Globus pallidus (tissue), 1 donor: ENCODE data around the gene RAP1GAP.

Experiments
- DNase-seq: peaks from one replicate; pipeline ENCODE4 v3.0.0-alpha.2; 2015; ENCODE audit warnings: low spot score

Gene RAP1GAP

GRCh38 chr1:21610027-21610426 is 59.1 kb downstream of the RAP1GAP start:
- DNase-seq, result no peak

- no peak for DNase-seq
Measured at GRCh38 chr1:21608798-21609197, 60.4 kb downstream of the RAP1GAP start.

- no peak for DNase-seq
Measured at GRCh38 chr1:21607549-21608529, 61.3 kb downstream of the RAP1GAP start.

GRCh38 chr1:21605964-21606705 is 63.0 kb downstream of the RAP1GAP start:
- DNase-seq, result no peak

GRCh38 chr1:21605012-21605715 is 64.0 kb downstream of the RAP1GAP start:
- DNase-seq, result no peak

GRCh38 chr1:21604208-21604957 is 64.8 kb downstream of the RAP1GAP start:
- DNase-seq, result no peak

GRCh38 chr1:21603177-21604138 is 65.7 kb downstream of the RAP1GAP start:
- no peak for DNase-seq

- no peak for DNase-seq
Measured at GRCh38 chr1:21601278-21602048, 67.7 kb downstream of the RAP1GAP start.

GRCh38 chr1:21599402-21599801 is 69.8 kb downstream of the RAP1GAP start:
- no peak for DNase-seq

- no peak for DNase-seq
Measured at GRCh38 chr1:21598904-21599303, 70.3 kb downstream of the RAP1GAP start.

GRCh38 chr1:21598417-21598816 is 70.7 kb downstream of the RAP1GAP start:
- DNase-seq, result no peak

- DNase-seq, result no peak
Measured at GRCh38 chr1:21597753-21598152, 71.4 kb downstream of the RAP1GAP start.

- DNase-seq, result no peak
Measured at GRCh38 chr1:21596628-21597027, 72.5 kb downstream of the RAP1GAP start.

- DNase-seq, result no peak
Measured at GRCh38 chr1:21596174-21596573, 73.0 kb downstream of the RAP1GAP start.

- no peak for DNase-seq
Measured at GRCh38 chr1:21594935-21595897, 73.9 kb downstream of the RAP1GAP start.

- DNase-seq, result no peak
Measured at GRCh38 chr1:21594501-21594900, 74.7 kb downstream of the RAP1GAP start.

- no peak for DNase-seq
Measured at GRCh38 chr1:21593231-21593630, 75.9 kb downstream of the RAP1GAP start.

- no peak for DNase-seq
Measured at GRCh38 chr1:21592086-21592865, 76.9 kb downstream of the RAP1GAP start.
